RPMI7951 (cell line): ENCODE results near the gene FRMD4B. TPM values are rescaled to one million over a fixed set of nuclear protein-coding genes. Genes with fewer than 3 reads are reported as not detected.

Experiments used
- DNase-seq: peaks from one replicate; pipeline ENCODE4 v3.0.0-alpha.2; 2012; ENCODE audit warnings: low read depth
- total RNA-seq: library from RNA; depleted of rRNA; stranded (reverse); fragments of >200 nt; shearing (Covaris generic); gene quantifications from 2 replicates; pipeline ENCODE4 v1.2.3, GENCODE V29; 2014

FRMD4B gene
- total RNA-seq, 1 experiment from 2014 or later: 2.6 TPM

DNA sequence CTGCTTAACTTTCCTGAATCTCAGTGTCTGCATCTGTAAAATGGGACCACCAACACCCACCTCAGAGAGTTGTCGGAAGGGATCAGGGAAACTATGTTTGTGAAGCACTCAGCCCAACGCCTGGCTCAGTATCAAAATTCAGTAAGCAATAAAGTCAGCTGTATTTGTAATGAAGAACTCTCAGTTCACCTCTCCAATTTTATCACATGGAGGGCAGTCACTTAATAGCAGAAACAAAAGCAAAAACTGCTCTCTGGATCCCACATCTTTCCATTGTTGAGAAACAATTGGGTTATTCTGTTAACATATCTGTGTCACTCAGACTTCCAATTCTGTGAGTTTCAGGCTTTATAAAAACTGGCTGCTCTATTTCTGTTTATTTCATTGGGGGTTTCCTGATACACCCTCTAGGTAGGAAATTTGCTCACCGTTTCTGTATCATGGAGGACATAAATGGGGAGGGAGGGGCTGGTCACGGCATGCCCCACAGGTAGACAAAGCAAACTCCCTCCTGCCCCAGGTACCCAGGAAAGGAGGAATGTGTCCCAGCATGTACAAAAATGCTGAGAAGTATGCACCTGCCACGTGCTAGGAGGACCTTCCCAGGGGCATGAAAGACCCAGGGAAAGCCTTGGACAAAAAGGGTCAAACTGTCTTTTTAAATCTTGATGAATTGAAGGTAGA, 182.1 kb downstream of the FRMD4B start:
- DNase-seq: no peak

- DNase-seq: no peak
Measured at GRCh38 chr3:69201658-69202057, 184.2 kb downstream of the FRMD4B start.

GRCh38 chr3:69200384-69201068, 185.4 kb downstream of the FRMD4B start:
- no peak for DNase-seq

- no peak for DNase-seq
Measured at GRCh38 chr3:69199942-69200341, 185.9 kb downstream of the FRMD4B start.

GRCh38 chr3:69197922-69198530, 187.9 kb downstream of the FRMD4B start:
- DNase-seq: no peak

GRCh38 chr3:69197455-69197854, 188.4 kb downstream of the FRMD4B start:
- no peak for DNase-seq

DNA sequence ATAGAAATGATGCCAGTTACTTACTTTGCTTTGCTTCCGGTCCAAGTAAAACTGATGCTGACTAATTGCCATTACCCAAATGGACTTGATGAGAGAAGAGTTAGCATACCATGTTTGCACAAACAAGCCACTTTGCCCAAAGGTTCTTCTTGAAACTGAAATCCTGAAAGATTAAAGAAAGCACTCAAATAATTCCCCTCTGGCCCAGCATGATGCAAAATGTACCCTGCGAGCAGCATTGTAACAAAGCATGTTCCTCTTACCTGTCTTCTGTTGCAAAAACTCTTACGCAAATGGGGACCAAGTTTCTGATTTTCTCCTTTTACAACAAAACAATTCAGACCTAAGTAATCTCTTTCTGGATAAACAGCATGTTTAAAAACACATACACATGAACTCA, 189.0 kb downstream of the FRMD4B start:
- no peak for DNase-seq

- no peak for DNase-seq
Measured at GRCh38 chr3:69194431-69195165, 191.3 kb downstream of the FRMD4B start.

DNA sequence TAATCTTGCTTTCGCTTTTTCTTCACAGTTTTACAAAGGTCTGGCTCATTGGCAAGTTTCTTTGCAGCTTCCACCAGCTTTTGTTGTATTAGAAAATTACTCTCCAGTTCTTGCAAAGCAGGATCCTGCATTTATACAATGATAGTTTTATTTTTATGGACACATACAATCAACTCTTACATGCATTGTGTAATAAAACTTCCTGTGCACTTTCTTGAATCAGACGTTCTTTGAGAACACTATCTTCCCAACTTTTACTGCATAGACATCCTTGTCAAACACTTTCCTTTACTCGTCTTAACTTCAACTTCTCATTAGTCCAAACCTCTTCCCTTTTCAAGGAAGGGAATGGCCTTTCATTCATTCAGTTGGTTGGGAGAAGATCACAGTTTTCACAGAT, 192.1 kb downstream of the FRMD4B start:
- DNase-seq: no peak

DNA sequence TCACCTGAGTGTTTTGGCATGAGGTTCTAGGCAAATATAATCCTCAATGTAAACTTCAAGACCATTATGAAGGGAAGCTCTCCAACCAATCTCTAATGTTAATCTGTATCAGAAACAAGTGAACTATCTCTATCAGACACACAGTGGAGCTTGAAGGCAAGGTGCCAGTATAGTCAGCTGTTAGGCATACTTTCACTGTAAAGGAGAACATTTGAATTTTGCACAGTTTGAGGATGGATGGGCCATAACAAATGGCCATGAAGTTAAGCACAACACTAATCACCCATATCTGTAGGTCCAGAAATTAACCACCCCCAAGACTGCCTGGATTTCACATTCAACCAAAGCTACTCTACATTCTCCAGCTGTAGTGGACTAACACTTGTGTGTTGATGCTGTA, 194.4 kb downstream of the FRMD4B start:
- DNase-seq: no peak

GRCh38 chr3:69189487-69189886, 196.4 kb downstream of the FRMD4B start:
- no peak for DNase-seq

GRCh38 chr3:69186575-69187093, 199.3 kb downstream of the FRMD4B start:
- DNase-seq: no peak

DNA sequence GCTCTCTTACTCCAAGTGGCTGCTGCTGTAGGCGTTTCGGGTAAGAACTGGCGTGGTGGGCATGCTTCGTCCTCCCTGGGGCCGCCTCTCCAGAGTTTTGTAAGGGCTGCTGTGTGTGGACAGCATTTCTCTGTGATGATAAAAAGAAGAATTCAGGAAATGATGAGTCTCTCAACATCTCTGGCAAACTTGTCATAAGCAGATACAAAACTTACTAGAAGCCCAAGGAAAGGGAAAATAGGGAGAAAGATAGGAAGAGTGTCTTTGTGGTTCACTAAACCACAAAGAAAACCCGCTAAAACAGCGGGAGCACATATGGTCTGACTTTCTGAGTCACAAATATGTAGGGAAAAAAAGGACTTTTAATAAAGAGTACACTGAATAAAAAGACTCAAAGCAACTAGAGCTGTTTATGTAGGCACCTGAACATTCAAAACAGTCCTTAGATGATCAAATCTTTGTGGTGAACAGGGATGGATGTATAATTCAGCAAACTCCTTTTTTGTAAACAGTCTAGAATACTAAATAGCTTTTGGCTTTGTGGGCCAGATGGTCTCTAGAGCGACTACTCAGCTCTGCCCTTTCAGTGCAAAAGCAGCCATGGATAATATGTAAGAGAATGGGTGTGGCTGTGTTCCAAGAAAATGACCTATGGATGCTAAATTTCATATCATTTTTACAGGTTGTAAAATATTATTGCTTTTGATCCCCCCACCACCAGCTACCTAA, 203.1 kb downstream of the FRMD4B start:
- DNase-seq: peak; percentile 90

GRCh38 chr3:69181592-69182211, 204.2 kb downstream of the FRMD4B start:
- DNase-seq: peak; percentile 84

- no peak for DNase-seq
Measured at GRCh38 chr3:69180869-69181591, 204.9 kb downstream of the FRMD4B start.

DNA sequence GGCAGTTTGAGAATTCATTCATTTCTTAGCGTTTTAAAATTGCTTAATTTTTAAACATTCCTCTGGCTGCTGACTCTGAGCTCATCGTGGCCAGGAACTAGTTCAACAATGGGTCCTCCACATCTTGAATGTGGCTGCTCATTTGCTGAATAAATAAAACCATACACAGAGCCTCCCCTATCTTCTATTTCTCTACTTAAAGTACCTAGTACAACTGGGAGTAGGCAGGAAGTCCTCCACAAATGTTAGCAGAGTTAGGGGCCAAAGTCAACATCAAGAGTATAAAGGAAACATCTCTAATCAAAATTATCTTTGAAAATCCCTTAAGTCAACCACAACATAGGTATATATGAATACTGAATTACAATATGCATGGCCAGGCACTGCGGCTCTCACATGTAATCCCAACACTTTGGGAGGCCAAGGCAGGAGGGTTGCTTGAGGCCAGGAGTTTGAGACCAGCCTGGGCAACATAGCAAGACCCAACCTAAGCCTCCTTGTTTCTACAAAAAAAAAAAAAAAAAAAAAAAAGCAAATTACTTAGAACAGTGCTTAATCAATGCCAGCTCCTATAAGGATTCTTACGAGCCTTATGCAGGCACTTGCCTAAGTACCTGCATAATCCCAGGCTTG, 206.0 kb downstream of the FRMD4B start:
- no peak for DNase-seq

- peak; percentile 52 for DNase-seq
Measured at GRCh38 chr3:69178838-69179739, 206.8 kb downstream of the FRMD4B start.

DNA sequence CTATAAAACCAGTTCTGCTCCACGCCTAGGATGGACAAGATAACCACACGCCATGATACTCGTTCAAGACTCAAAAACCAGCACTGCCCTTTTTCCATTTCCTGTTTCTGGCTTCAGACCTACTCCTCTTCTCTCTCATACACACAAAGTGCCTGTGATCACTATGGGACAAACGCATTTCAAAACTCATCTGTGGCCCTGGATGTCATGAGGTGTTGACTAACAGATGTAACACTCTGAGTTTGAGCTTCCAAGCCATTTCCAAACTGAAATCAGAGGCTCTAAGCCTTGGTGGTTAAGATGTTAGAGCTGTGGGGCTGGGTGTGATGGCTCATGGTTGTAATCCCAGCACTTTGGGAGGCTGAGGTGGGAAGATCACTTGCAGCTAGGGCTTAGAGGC, 207.8 kb downstream of the FRMD4B start:
- DNase-seq: no peak
